Measurements from ENCODE around the gene TMEM175.
A peak's percentile ranks its signal among the peaks of the same experiment; 100 is the strongest.

The TMEM175 gene

GRCh38 chr4:931960-932712, at the start of gene TMEM175, which contains the start of gene GAK:
Gene TMEM175 (plus strand): TSS chr4:932460. CDS start chr4:947740, 15,280 bp downstream.
Gene GAK (minus strand): TSS chr4:932316. CDS start chr4:932187, 129 bp downstream.
- DNase-seq (ENCODE audit: low read depth) = peak; percentile 82

- DNase-seq (ENCODE audit: low read depth) = no peak
Measured at GRCh38 chr4:882646-883045, 49.6 kb upstream of the TMEM175 start.

- no peak for DNase-seq (ENCODE audit: low read depth)
Measured at GRCh38 chr4:883377-884095, 48.7 kb upstream of the TMEM175 start.

GRCh38 chr4:884259-884658, 48.0 kb upstream of the TMEM175 start:
- DNase-seq (ENCODE audit: low read depth) = no peak

- DNase-seq (ENCODE audit: low read depth) = no peak
Measured at GRCh38 chr4:884896-885295, 47.4 kb upstream of the TMEM175 start.

- DNase-seq (ENCODE audit: low read depth) = no peak
Measured at GRCh38 chr4:885353-885752, 46.9 kb upstream of the TMEM175 start.

GRCh38 chr4:886244-886643, 46.0 kb upstream of the TMEM175 start:
- DNase-seq (ENCODE audit: low read depth) = no peak

- no peak for DNase-seq (ENCODE audit: low read depth)
Measured at GRCh38 chr4:887034-887763, 45.1 kb upstream of the TMEM175 start.

GRCh38 chr4:888029-888428, 44.2 kb upstream of the TMEM175 start:
- no peak for DNase-seq (ENCODE audit: low read depth)

- DNase-seq (ENCODE audit: low read depth) = no peak
Measured at GRCh38 chr4:889516-889915, 42.7 kb upstream of the TMEM175 start.

- DNase-seq (ENCODE audit: low read depth) = no peak
Measured at GRCh38 chr4:890036-890695, 42.1 kb upstream of the TMEM175 start.

- no peak for DNase-seq (ENCODE audit: low read depth)
Measured at GRCh38 chr4:891747-892146, 40.5 kb upstream of the TMEM175 start.

GRCh38 chr4:892780-893179, 39.5 kb upstream of the TMEM175 start:
- no peak for DNase-seq (ENCODE audit: low read depth)

- DNase-seq (ENCODE audit: low read depth) = no peak
Measured at GRCh38 chr4:893276-893994, 38.8 kb upstream of the TMEM175 start.

GRCh38 chr4:893995-894705, 38.1 kb upstream of the TMEM175 start:
- no peak for DNase-seq (ENCODE audit: low read depth)

GRCh38 chr4:895596-895995, 36.7 kb upstream of the TMEM175 start:
- no peak for DNase-seq (ENCODE audit: low read depth)

- DNase-seq (ENCODE audit: low read depth) = no peak
Measured at GRCh38 chr4:896216-896615, 36.0 kb upstream of the TMEM175 start.

GRCh38 chr4:896630-897029, 35.6 kb upstream of the TMEM175 start:
- DNase-seq (ENCODE audit: low read depth) = no peak

- no peak for DNase-seq (ENCODE audit: low read depth)
Measured at GRCh38 chr4:898123-898522, 34.1 kb upstream of the TMEM175 start.

GRCh38 chr4:898869-899555, 33.2 kb upstream of the TMEM175 start:
- DNase-seq (ENCODE audit: low read depth) = no peak
